ENCODE measurements around the gene RPL26. TPM values are rescaled to one million over a fixed set of nuclear protein-coding genes. Genes with fewer than 3 reads are reported as not detected.

The RPL26 gene
- total RNA-seq, 4 donors from 2014 or later, result 2,392 to 2,913 (median 2,833) TPM

DNA sequence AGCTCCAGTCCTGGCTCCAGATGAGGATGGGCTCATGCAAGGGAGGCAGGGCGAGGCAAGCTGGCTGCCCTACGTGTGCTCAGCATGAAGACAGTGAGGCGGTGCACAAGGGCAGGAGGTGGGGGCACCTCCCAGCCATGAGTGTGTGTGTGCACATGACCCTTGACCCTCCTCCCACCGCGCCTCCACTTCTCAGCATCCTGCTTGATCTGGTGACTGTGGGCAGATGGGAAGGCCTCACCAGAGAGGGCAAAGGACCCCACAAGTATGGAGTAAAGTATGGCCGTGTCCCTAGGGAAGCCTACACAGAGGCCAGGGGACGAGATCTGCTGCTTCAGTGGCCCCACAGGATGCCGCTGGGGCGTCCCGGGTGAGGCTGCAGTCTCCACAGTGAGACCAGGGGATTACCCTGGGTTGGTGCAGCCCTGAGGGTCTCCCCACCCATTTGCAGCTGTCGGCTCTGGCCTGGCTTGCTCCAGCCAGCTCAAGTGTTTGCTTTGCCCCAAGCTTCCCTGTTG, 22.6 kb upstream of the RPL26 start:
- no peak for DNase-seq
- TF ChIP-seq, protein P1, sequence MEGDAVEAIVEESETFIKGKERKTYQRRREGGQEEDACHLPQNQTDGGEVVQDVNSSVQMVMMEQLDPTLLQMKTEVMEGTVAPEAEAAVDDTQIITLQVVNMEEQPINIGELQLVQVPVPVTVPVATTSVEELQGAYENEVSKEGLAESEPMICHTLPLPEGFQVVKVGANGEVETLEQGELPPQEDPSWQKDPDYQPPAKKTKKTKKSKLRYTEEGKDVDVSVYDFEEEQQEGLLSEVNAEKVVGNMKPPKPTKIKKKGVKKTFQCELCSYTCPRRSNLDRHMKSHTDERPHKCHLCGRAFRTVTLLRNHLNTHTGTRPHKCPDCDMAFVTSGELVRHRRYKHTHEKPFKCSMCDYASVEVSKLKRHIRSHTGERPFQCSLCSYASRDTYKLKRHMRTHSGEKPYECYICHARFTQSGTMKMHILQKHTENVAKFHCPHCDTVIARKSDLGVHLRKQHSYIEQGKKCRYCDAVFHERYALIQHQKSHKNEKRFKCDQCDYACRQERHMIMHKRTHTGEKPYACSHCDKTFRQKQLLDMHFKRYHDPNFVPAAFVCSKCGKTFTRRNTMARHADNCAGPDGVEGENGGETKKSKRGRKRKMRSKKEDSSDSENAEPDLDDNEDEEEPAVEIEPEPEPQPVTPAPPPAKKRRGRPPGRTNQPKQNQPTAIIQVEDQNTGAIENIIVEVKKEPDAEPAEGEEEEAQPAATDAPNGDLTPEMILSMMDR (IDR thresholded peaks at IDR 0.05 in 4 of 5, conservative IDR thresholded peaks at IDR 0.05 in 1 of 5), result no peak
- no peak for TF ChIP-seq POLR2A (IDR thresholded peaks at IDR 0.05)
- Histone ChIP-seq H3K27ac (no peak overlapping the region), H3K4me3 (no peak overlapping the region), H3K9me3 (no peaks in the 10 kb centered on the region), H3K27me3 (no peaks in the 10 kb centered on the region), H3K4me1 (peaks cover 0 to 2% of the 10 kb centered on the region in 2 donors), H3K36me3 (no peaks in the 10 kb centered on the region)
- in situ Hi-C loops (cut with MboI; ENCODE audit: low sequenced_read_pairs in 4 of 4) (loop anchor here in 1 of 4 donors (25.0 kb wide), 1 partner anchor 232 kb away; the partner anchor contains the start of gene MYH10), intact Hi-C loops (cut with DNase I; ENCODE audit: low total_unique reads) (no loop called here)
- no peak for ATAC-seq

DNA sequence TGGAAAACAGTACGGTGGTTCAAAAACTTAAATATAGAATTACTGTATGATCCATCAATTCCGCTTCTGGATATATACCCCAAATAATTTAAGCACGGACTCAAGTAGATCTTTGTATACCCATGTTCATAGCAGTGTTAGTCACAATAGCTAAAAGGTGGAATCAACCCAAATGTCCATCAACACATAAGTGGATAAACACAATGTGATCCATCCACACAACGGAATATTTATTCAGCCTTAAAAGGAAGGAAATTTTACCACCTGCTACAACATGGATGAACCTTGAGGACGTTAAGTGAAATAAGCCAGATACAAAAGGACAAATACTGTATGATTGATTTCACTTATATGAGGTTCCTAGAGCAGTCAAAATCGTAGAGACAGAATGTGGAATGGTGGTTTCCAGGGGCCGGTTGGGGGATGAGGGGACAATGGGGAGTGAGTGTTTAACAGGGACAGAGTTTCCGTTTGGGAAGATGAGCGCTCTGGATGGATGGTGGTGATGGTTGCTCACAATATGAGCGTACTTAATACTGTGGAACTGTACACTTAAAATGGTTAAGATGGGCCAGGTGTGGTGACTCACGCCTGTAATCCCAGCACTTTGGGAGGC, 20.0 kb upstream of the RPL26 start:
- no peaks in the 10 kb centered on the region for H3K36me3 ChIP-seq
- H3K27me3 ChIP-seq, result peaks cover 3 to 5% (median 3%) of the 10 kb centered on the region in 3 donors
- TF ChIP-seq, protein P1 (IDR thresholded peaks at IDR 0.05 in 4 of 5, conservative IDR thresholded peaks at IDR 0.05 in 1 of 5), result no peak
- no peak for TF ChIP-seq POLR2A (IDR thresholded peaks at IDR 0.05)
- ATAC-seq (no peak), DNase-seq (no peak)
- intact Hi-C loops (cut with DNase I; ENCODE audit: low total_unique reads), result no loop called here
- H3K9me3 ChIP-seq, result no peaks in the 10 kb centered on the region
- H3K4me1 ChIP-seq, result no peaks in the 10 kb centered on the region
- in situ Hi-C loops (cut with MboI; ENCODE audit: low sequenced_read_pairs in 4 of 4), result loop anchor here in 1 of 4 donors (25.0 kb wide), 1 partner anchor 234 kb away; the partner anchor contains the start of gene MYH10
- no peak overlapping the region for H3K4me3 ChIP-seq
- H3K27ac ChIP-seq, result no peak overlapping the region

DNA sequence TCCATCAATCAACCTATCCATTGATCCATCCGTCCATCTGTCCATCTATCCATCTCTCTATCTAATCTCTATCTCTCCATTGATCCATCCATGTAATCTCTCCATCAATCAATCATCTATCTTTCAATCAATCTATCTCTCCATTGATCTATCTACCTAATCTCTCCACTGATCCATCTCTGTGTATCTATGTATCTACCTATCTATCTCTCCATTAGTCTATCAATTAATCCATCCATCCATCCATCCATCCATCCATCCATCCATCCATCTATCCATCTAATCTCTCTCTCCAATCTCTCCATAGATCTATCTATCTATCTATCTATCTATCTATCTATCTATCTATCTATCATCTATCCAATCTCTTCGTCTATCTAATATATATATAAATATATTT, 18.1 kb upstream of the RPL26 start:
- Histone ChIP-seq H3K4me3 (no peak overlapping the region), H3K9me3 (no peaks in the 10 kb centered on the region), H3K36me3 (no peaks in the 10 kb centered on the region), H3K27me3 (peaks cover 14 to 17% (median 17%) of the 10 kb centered on the region in 3 donors), H3K27ac (no peak overlapping the region), H3K4me1 (no peaks in the 10 kb centered on the region)
- TF ChIP-seq, protein P1 (IDR thresholded peaks at IDR 0.05 in 4 of 5, conservative IDR thresholded peaks at IDR 0.05 in 1 of 5), result no peak
- TF ChIP-seq POLR2A (IDR thresholded peaks at IDR 0.05), result no peak
- ATAC-seq, result no peak
- in situ Hi-C loops (cut with MboI; ENCODE audit: low sequenced_read_pairs in 4 of 4) (loop anchor here in 1 of 4 donors (25.0 kb wide), 1 partner anchor 236 kb away; the partner anchor contains the start of gene MYH10), intact Hi-C loops (cut with DNase I; ENCODE audit: low total_unique reads) (no loop called here)
- DNase-seq, result no peak

DNA sequence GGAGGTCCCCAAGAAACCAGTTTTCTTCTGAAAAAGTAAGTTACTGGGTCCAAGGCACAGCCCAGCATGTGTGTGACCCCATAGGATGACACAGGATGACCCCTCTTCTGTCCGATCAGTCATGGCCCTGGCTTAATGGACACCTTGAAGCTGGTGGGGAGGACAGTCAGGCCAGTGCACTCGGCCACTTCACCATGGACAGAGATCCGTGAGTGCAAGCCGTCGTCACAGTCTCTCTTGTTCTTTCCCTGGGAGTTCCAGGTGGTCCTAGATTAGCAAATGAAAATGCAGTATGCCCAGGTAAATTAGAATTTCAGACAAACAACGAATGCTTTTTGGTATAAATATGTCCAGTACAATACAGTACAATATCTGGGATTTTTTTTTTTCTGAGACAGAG, 16.0 kb upstream of the RPL26 start:
- in situ Hi-C loops (cut with MboI; ENCODE audit: low sequenced_read_pairs in 4 of 4) (no loop called here), intact Hi-C loops (cut with DNase I; ENCODE audit: low total_unique reads) (no loop called here)
- no peak overlapping the region for H3K27ac ChIP-seq
- H3K27me3 ChIP-seq, result peaks cover 28 to 37% (median 30%) of the 10 kb centered on the region in 3 donors
- no peaks in the 10 kb centered on the region for H3K36me3 ChIP-seq
- no peak for DNase-seq
- TF ChIP-seq, protein P1 (IDR thresholded peaks at IDR 0.05 in 4 of 5, conservative IDR thresholded peaks at IDR 0.05 in 1 of 5), result no peak
- no peak for TF ChIP-seq POLR2A (IDR thresholded peaks at IDR 0.05)
- no peak overlapping the region for H3K4me3 ChIP-seq
- ATAC-seq, result no peak
- H3K4me1 ChIP-seq, result no peaks in the 10 kb centered on the region
- H3K9me3 ChIP-seq, result no peaks in the 10 kb centered on the region

All from gastrocnemius medialis (tissue), 4 donors.